ENCODE measurements around the gene MTNR1A. TPM values are rescaled to one million over a fixed set of nuclear protein-coding genes. Genes with fewer than 3 reads are reported as not detected.

The MTNR1A gene
- total and polyA plus RNA-seq, 2 experiments from 2014 or later = 0.32 to 1.4 TPM

DNA sequence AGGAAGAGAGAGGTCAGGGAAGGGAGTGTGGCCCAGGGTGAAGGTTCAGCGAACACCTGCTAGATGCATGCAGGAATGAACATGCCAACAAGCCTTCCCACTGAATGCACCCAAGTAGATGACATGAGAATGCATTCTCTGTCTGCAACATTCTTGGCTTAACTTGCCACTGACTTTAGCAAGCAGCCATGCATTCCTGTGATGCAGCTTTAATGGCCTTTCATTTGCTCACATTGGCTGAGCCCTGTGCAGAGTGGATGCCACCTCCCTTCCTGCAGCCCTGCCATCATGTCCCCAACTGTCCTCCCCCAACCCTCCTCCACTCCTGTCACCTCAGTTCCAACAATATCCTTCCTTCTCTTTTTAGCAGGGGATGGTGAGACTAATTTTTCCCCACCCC is 25.3 kb upstream of the MTNR1A start:
- H3K27ac ChIP-seq (ENCODE audit: low read depth) = no peak overlapping the region
- peaks cover 36% of the 10 kb centered on the region for H3K36me3 Mint-ChIP-seq (ENCODE audit: low read depth)
- no peak overlapping the region for H2AFZ ChIP-seq
- H3K4me3 ChIP-seq = no peak overlapping the region
- H3K4me1 ChIP-seq (ENCODE audit: insufficient read depth) = no peaks in the 10 kb centered on the region
- H3K4me3 Mint-ChIP-seq = no peak overlapping the region
- peaks cover 12% of the 10 kb centered on the region for H3K27me3 Mint-ChIP-seq (ENCODE audit: insufficient read depth, low read depth, poor library complexity)
- no peaks in the 10 kb centered on the region for H3K27me3 ChIP-seq (ENCODE audit: insufficient read depth)
- no peaks in the 10 kb centered on the region for H3F3A ChIP-seq (replicated peaks; ENCODE audit: low read depth)
- DNase-seq (ENCODE audit: low spot score) (no peak), ATAC-seq (no peak)
- H3K79me2 ChIP-seq (replicated peaks; ENCODE audit: insufficient read depth) = peaks cover under 1% of the 10 kb centered on the region; the same call in 1 of the 2 replicates
- H3K9me3 Mint-ChIP-seq = peaks cover 15% of the 10 kb centered on the region
- no peaks in the 10 kb centered on the region for H3K9me2 ChIP-seq (ENCODE audit: insufficient read depth)
- H3K4me1 Mint-ChIP-seq = no peaks in the 10 kb centered on the region; the same call in 2 of the 3 replicates
- no peak for TF ChIP-seq JUNB (IDR thresholded peaks at IDR 0.05; ENCODE audit: unreplicated experiment)
- no peak for TF ChIP-seq CREB1 (CRISPR knock-in tag; IDR thresholded peaks at IDR 0.05; ENCODE audit: low read depth)
- no peak for TF ChIP-seq EZH2 (IDR thresholded peaks at IDR 0.05; ENCODE audit: low read depth, unreplicated experiment)
- no peak for TF ChIP-seq STAT1 (IDR thresholded peaks at IDR 0.05; ENCODE audit: unreplicated experiment)
- TF ChIP-seq NANOG (IDR thresholded peaks at IDR 0.05; ENCODE audit: borderline replicate concordance) = no peak
- no peak for TF ChIP-seq EZH2phosphoT487 (IDR thresholded peaks at IDR 0.05; ENCODE audit: unreplicated experiment)
- TF ChIP-seq ZNF114 (CRISPR knock-in tag; IDR thresholded peaks at IDR 0.05) = no peak
- no peak for TF ChIP-seq ZNF331 (CRISPR knock-in tag; IDR thresholded peaks at IDR 0.05; ENCODE audit: low read depth)
- no peak for TF ChIP-seq POLR2AphosphoS5 (IDR thresholded peaks at IDR 0.05; ENCODE audit: low read depth)
- TF ChIP-seq, protein P1, sequence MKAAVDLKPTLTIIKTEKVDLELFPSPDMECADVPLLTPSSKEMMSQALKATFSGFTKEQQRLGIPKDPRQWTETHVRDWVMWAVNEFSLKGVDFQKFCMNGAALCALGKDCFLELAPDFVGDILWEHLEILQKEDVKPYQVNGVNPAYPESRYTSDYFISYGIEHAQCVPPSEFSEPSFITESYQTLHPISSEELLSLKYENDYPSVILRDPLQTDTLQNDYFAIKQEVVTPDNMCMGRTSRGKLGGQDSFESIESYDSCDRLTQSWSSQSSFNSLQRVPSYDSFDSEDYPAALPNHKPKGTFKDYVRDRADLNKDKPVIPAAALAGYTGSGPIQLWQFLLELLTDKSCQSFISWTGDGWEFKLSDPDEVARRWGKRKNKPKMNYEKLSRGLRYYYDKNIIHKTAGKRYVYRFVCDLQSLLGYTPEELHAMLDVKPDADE (IDR thresholded peaks at IDR 0.05) = no peak
- TF ChIP-seq, protein P2, sequence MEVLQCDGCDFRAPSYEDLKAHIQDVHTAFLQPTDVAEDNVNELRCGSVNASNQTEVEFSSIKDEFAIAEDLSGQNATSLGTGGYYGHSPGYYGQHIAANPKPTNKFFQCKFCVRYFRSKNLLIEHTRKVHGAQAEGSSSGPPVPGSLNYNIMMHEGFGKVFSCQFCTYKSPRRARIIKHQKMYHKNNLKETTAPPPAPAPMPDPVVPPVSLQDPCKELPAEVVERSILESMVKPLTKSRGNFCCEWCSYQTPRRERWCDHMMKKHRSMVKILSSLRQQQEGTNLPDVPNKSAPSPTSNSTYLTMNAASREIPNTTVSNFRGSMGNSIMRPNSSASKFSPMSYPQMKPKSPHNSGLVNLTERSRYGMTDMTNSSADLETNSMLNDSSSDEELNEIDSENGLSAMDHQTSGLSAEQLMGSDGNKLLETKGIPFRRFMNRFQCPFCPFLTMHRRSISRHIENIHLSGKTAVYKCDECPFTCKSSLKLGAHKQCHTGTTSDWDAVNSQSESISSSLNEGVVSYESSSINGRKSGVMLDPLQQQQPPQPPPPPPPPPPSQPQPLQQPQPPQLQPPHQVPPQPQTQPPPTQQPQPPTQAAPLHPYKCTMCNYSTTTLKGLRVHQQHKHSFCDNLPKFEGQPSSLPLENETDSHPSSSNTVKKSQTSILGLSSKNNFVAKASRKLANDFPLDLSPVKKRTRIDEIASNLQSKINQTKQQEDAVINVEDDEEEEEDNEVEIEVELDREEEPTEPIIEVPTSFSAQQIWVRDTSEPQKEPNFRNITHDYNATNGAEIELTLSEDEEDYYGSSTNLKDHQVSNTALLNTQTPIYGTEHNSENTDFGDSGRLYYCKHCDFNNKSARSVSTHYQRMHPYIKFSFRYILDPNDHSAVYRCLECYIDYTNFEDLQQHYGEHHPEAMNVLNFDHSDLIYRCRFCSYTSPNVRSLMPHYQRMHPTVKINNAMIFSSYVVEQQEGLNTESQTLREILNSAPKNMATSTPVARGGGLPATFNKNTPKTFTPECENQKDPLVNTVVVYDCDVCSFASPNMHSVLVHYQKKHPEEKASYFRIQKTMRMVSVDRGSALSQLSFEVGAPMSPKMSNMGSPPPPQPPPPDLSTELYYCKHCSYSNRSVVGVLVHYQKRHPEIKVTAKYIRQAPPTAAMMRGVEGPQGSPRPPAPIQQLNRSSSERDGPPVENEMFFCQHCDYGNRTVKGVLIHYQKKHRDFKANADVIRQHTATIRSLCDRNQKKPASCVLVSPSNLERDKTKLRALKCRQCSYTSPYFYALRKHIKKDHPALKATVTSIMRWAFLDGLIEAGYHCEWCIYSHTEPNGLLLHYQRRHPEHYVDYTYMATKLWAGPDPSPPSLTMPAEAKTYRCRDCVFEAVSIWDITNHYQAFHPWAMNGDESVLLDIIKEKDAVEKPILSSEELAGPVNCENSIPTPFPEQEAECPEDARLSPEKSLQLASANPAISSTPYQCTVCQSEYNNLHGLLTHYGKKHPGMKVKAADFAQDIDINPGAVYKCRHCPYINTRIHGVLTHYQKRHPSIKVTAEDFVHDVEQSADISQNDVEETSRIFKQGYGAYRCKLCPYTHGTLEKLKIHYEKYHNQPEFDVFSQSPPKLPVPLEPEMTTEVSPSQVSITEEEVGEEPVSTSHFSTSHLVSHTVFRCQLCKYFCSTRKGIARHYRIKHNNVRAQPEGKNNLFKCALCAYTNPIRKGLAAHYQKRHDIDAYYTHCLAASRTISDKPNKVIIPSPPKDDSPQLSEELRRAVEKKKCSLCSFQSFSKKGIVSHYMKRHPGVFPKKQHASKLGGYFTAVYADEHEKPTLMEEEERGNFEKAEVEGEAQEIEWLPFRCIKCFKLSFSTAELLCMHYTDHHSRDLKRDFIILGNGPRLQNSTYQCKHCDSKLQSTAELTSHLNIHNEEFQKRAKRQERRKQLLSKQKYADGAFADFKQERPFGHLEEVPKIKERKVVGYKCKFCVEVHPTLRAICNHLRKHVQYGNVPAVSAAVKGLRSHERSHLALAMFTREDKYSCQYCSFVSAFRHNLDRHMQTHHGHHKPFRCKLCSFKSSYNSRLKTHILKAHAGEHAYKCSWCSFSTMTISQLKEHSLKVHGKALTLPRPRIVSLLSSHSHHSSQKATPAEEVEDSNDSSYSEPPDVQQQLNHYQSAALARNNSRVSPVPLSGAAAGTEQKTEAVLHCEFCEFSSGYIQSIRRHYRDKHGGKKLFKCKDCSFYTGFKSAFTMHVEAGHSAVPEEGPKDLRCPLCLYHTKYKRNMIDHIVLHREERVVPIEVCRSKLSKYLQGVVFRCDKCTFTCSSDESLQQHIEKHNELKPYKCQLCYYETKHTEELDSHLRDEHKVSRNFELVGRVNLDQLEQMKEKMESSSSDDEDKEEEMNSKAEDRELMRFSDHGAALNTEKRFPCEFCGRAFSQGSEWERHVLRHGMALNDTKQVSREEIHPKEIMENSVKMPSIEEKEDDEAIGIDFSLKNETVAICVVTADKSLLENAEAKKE (CRISPR knock-in tag; IDR thresholded peaks at IDR 0.05) = no peak
- no peak overlapping the region for H3K27ac Mint-ChIP-seq
- no peaks in the 10 kb centered on the region for H4K20me1 ChIP-seq (replicated peaks; ENCODE audit: insufficient read depth)
- H3K36me3 ChIP-seq (ENCODE audit: insufficient read depth) = peaks cover 12% of the 10 kb centered on the region; the same call in 1 of the 2 replicates
- H3K4me2 ChIP-seq = no peak overlapping the region
